Esophagus mucosa (tissue), 1 donor: ENCODE data around the gene MRPL4. TPM values are rescaled to one million over a fixed set of nuclear protein-coding genes. Genes with fewer than 3 reads are reported as not detected.

Experiments used
- ATAC-seq: fragments of 200-7000 bp; cut with Tn5 transposase; one replicate; pipeline ENCODE4 v1.9.1; 2020
- total RNA-seq: library from RNA; stranded (reverse); gene quantifications from one replicate; pipeline ENCODE4 v1.2.4, GENCODE V29; 2023
- donor health status: DM: yes; HTN: yes; CAD: no.

MRPL4 gene
- total RNA-seq, result 68.7 TPM

DNA sequence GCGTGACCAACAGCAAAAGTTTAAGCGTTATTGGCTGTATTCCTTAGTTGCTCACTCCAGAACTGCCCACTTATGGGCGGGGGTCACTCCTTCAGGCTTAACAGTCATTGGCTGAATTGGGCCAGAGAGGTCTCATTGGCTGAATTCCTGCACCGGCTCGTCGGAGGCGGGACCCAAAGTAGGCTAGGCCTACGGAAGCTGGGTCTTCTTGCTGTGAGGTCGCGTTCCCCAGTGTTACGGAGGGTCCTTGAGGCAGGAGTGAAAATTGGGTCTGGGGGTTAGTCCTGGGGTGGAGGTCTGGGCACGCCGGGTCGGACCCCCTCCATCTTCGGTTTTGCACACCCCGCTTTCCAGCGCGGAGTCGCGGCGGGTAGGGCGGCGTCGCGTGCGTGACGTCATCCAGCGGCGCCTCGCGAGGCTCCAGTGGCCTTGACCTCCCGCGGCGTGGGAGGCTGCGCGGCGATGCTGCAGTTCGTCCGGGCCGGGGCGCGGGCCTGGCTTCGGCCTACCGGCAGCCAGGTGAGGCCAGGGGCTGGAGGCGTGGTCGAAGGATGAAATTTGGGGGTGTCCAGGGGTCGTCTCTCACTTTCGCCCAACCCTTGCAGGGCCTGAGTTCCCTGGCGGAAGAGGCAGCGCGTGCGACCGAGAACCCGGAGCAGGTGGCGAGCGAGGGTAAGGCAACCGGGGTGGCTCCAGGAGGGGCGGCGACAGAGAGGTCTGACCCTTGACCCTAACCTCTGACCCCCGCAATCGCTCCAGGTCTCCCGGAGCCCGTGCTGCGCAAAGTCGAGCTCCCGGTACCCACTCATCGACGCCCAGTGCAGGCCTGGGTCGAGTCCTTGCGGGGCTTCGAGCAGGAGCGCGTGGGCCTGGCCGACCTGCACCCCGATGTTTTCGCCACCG is at the start of gene MRPL4:
Gene MRPL4, plus strand, starts transcription at position 423 of the 903 bp plus-strand sequence. Its CDS starts 40 bp downstream, at position 463.
- peak; percentile 95 for ATAC-seq

- no peak for ATAC-seq
Observed at GRCh38 chr19:10203686-10204085, 48.3 kb upstream of the MRPL4 start.

- no peak for ATAC-seq
Observed at GRCh38 chr19:10205636-10206035, 46.4 kb upstream of the MRPL4 start.

GRCh38 chr19:10206226-10206885 is 45.7 kb upstream of the MRPL4 start:
- ATAC-seq, result peak; percentile 56

DNA sequence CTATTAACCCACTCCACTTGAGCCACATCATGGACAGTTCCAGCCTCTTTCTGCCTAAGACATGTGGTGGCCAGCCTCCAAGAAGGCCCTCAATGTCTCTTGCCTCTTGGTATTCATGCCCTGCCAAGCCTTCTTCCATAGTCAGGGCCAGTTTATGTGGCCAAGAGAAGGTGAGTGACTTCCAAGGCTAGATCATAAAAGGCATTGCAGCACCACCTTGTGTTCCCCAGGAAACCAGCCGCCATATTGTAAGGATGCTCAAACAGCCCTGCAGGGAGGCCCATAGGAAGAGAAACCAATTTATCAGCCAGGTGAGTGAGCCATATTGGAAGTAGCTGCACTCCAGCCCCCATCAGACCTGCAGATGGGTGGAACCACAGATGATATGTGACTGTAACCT is 45.0 kb upstream of the MRPL4 start:
- no peak for ATAC-seq

DNA sequence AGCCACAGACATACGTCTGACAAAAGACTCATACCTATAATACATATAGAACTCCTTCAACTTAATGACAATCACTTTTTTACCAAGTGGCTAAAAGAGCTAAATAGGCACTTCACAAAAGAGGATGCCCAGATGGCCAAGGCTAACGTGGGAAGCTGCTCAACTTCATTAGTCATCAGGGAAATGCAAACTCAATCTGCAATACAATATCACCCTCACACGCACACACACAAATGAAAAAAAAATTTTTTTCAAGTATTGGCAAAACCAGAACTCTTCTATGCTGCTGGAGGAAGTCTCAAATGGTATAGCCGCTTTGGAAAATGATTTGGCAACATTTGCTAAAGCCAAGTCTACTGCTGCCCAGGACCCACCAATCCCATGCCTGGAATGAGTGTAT is 42.7 kb upstream of the MRPL4 start:
- ATAC-seq, result no peak

DNA sequence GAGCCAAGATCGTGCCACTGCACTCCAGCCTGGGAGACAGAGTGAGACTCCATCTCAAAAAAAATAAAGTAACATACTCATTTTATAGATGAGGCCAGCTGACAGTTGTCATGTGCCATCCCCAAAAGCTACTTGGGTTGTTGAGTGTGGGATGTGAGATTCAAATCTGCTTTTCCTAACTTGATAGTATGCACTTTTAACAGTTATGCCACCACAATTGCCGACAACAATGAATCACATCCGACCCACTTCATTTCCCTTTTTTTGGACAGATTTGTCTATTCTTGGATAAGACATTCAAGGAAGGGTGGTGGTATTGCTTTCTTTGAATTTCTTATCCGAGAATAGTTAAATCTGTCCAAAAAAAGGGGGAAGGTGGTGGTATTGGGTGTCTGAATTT is 41.0 kb upstream of the MRPL4 start:
- ATAC-seq, result no peak

- no peak for ATAC-seq
Observed at GRCh38 chr19:10211691-10212090, 40.3 kb upstream of the MRPL4 start.

DNA sequence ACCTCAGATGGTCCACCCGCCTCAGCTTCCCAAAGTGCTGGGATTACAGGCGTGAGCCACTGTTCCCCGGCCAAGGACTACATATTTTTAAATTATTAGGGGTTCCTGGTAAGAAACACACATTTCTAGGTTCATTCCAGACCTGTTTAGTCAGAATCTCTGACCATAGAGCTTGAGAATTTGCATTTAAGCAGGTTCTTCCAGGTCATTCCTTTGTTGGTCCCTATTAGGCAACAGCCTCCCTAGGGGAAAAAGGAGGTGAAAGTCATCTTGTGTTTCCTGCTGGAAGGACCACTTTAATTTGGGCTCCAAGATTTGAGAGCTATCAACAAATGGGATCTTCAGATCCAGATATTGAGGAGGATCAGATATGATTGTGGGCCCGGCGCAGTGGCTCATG is 37.2 kb upstream of the MRPL4 start:
- ATAC-seq, result no peak

DNA sequence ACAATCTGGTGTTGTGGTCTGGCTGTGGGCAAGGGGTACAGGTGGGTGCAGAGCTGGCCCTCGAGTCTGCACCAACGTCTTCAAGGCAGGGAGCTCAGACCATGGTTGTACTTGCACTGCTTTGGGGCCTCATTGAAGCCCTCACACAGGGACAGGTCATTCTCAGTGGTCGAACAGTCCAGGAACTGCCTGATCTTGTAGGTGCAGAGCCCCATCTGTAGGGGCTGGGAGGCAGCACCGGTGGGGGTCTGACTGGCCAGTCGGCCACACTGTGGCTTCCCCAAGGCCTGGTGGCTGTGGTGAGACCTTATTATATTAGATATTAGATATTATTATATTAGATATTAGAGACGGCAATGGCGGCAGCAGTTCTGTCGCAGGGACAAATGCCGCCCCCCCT is 34.9 kb upstream of the MRPL4 start:
- no peak for ATAC-seq

DNA sequence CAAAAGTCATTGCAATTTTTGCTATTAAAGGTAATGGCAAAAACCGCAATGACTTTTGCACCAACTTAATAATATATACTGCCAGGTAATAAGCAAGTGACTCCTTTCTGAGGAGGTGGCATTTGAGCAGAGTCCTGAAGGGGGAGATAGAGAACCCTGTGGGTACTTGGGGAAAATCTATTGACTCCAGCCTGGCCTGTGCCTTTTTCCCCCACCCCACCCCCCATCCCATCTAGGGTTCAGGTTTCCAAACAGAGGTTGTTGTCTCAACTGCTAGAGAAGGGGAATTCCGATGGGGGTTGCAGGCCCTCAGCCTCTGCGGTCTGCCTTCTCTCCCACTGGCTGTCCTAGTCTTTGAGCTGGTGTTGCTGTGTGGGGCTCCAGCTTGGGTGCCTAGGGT is 32.3 kb upstream of the MRPL4 start:
- ATAC-seq, result peak; percentile 57

- no peak for ATAC-seq
Observed at GRCh38 chr19:10220695-10221094, 31.3 kb upstream of the MRPL4 start.

DNA sequence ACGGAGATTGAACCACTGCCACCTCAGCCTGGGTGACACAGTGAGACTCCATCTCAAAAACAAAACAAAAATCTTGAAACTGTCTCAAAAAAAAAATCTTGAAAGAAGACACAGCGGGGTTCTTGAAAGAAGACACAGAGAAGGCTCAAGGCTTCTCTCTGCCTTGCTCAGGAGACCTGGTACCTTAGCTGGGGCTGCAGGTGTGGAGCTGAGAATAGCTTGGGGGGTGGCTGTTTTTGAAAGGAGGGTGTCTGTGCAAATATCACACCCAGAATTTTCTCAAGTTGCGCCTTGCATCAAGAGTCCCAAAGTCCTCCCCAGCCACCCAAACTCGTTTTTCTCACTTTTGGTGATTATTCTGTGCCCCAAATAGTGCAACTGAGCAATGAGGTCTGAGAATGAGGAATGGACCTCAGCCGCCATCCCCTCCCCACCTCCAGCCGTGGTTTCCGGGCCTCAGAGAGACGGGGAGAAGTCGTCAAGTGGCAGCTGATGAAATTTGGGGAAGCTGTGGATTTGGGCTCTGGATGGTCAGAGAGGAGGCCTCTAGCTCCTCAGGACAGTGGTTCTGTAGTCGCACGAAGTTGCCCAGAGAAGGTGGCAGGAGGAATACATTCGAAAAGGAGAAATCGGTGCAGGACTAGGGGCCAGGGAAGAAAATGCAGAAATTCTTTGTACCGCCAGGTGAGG is 29.7 kb upstream of the MRPL4 start:
- no peak for ATAC-seq

DNA sequence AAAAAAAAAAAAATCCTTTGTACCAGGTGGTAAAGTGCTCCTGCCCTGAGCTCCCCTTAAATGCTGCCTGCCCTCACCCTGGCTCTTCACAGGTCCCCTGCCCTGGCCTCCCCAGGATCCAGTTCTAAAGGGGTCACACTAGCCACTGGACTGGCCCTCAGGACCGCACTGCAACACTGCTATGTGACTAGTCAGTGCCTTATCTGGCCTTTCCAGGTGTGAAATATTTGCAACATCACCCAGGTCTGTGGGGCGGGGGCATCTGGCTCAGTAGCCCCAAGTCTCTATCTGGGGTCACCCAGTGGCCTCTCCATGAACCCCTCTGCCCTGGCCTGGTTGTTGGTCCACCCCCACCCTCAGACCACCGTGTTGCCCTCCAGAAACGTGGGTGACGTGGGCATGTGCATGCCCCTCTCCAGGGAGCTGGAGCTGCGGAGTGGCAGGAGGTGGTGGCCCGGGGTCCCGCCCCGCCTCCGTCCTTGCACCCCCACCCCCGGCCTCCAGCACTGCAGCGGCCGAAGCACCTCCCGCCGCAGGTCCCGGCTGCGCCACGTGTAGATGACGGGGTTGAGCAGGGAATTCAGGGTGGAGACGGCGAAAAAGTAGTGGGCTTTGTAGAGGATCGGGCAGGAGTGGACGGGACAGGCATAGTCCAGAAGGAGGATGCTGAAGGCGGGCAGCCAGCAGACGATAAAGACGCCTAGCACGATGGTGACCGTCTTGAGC is 28.4 kb upstream of the MRPL4 start:
- ATAC-seq, result no peak

DNA sequence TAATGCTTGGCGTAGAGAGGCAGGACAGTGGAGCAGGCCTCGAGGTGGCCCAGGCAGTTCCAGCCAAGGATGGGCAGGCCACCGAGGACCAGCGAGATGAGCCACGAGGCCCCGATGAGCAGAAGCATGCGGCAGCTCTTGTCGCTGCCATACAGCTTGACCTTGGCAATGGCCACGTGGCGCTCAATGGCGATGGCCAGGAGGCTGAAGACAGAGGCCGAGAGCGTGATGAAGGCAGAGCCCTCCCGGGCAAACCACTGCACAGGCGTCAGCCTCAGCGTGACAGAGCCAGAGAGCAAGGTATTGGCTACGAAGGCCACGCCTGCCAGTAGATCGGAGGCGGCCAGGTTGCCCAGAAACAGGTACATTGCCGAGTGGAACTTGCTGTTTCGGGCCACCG is 27.7 kb upstream of the MRPL4 start:
- ATAC-seq, result no peak

DNA sequence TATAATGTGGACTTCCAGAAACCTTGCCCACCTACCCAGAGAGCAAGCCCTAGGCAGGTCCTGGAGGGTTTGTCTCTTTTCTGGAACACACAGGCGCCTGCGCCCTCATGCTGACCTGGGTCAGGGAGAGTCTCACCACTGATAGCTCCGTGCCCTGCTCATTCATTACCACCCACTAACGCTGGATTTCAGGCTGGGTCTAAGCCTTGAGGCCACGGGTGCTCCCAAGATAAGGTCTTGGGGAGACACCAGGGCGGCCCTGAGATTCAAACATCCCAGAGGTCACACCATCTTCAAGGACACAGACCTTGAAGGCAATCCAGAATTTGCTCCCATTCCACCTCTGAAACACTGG is 26.0 kb upstream of the MRPL4 start:
- no peak for ATAC-seq

DNA sequence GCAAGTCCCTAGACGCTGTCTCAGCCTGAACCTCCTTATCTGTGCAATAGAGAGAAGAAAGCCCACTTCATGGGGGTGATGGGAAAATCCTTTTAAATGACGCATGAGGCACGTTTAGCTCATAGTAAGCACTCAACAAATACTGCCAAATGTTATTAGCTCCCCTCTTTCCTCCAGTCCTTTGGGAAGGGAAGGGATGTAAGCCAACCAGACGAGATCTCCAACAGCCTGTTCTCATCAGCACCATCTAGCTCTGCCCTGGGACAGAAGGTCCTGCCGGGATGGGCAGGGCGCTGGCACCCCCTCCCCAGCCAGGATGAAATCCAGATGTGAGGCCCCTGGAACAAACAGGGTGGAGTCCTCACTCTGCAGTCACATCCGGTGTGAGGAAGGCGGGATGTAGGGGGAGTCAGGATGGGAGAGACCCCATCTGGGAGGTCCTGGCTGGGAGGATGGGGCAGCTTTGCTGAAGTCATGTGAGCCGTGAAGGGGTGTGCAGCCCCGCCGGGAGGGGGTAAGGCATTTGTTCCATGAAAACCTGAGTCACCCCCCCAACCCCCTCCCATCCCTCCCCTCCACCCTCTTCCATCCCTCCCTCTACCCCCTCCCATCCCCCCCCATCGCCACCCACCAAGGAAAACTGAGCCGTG is 25.5 kb upstream of the MRPL4 start:
- ATAC-seq, result no peak

- ATAC-seq, result no peak
Observed at GRCh38 chr19:10227026-10227971, 24.7 kb upstream of the MRPL4 start.

GRCh38 chr19:10228393-10228792 is 23.6 kb upstream of the MRPL4 start:
- ATAC-seq, result no peak

DNA sequence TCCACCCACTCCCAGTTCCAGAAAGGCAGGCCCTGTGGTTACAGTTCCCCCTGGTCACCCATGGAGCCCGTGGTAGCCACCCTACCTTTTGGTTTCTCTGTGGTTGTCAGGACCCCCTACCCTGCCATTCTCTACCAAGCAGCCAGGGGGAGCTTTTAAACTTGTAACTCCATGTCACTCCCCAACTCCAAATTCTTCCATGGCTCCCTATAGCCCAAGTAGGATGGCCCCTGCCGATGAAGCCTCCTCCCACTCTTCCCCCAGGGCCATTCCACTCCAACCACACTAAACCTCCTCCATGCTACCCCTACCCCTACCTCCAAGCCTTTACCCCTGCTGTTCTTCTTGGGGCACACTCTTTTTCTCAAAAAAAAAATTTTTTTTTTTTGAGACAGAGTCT is 23.1 kb upstream of the MRPL4 start:
- no peak for ATAC-seq
